BLaER1 (cell line): ENCODE measurements around the gene OSMR.

Experiments
- H3K27ac ChIP-seq: shearing (Covaris generic); formaldehyde crosslinking; 2 replicates; pipeline ENCODE4 v1.8.1; 2022
- H3K27me3 ChIP-seq: shearing (Covaris generic); formaldehyde crosslinking; 2 replicates; pipeline ENCODE4 v1.8.1; 2022
- H3K36me3 ChIP-seq: shearing (Covaris generic); formaldehyde crosslinking; 2 replicates; pipeline ENCODE4 v1.8.1; 2022
- H3K4me1 ChIP-seq: shearing (Covaris generic); formaldehyde crosslinking; 2 replicates; pipeline ENCODE4 v1.8.1; 2022
- H3K4me2 ChIP-seq: shearing (Covaris generic); formaldehyde crosslinking; 2 replicates; pipeline ENCODE4 v1.8.1; 2022
- H3K4me3 ChIP-seq: shearing (Covaris generic); formaldehyde crosslinking; 2 replicates; pipeline ENCODE4 v1.8.1; 2022
- H3K9ac ChIP-seq: shearing (Covaris generic); formaldehyde crosslinking; 2 replicates; pipeline ENCODE4 v1.8.1; 2022
- H3K9me3 ChIP-seq: shearing (Covaris generic); formaldehyde crosslinking; 2 replicates; pipeline ENCODE4 v1.8.1; 2022
- H4K20me1 ChIP-seq: shearing (Covaris generic); formaldehyde crosslinking; 2 replicates; pipeline ENCODE4 v1.8.1; 2022
- Cebpa-rat ChIP-seq: shearing (Covaris generic); IDR thresholded peaks from 2 replicates; pipeline ENCODE4 v1.8.1; 2022

OSMR gene

GRCh38 chr5:38922199-38922598 lies 76.4 kb downstream of the OSMR start:
- Histone ChIP-seq H3K4me2 (no peak overlapping the region), H3K9me3 (peaks cover 4% of the 10 kb centered on the region), H3K9ac (no peak overlapping the region), H3K36me3 (no peaks in the 10 kb centered on the region), H3K4me3 (no peak overlapping the region), H3K4me1 (no peaks in the 10 kb centered on the region), H3K27ac (no peak overlapping the region), H3K27me3 (no peaks in the 10 kb centered on the region), H4K20me1 (no peaks in the 10 kb centered on the region)
- TF ChIP-seq Cebpa-rat: no peak

GRCh38 chr5:38923661-38924451 lies 78.0 kb downstream of the OSMR start:
- no peak for TF ChIP-seq Cebpa-rat
- no peaks in the 10 kb centered on the region for H3K4me1 ChIP-seq
- no peak overlapping the region for H3K27ac ChIP-seq
- H4K20me1 ChIP-seq: no peaks in the 10 kb centered on the region
- H3K9me3 ChIP-seq: peaks cover 9% of the 10 kb centered on the region
- H3K9ac ChIP-seq: no peak overlapping the region
- no peaks in the 10 kb centered on the region for H3K36me3 ChIP-seq
- H3K4me2 ChIP-seq: no peak overlapping the region
- no peak overlapping the region for H3K4me3 ChIP-seq
- no peaks in the 10 kb centered on the region for H3K27me3 ChIP-seq

- no peaks in the 10 kb centered on the region for H4K20me1 ChIP-seq
- H3K4me1 ChIP-seq: no peaks in the 10 kb centered on the region
- TF ChIP-seq Cebpa-rat: no peak
- peaks cover 9% of the 10 kb centered on the region for H3K9me3 ChIP-seq
- no peak overlapping the region for H3K4me2 ChIP-seq
- no peaks in the 10 kb centered on the region for H3K36me3 ChIP-seq
- no peak overlapping the region for H3K4me3 ChIP-seq
- no peak overlapping the region for H3K9ac ChIP-seq
- no peaks in the 10 kb centered on the region for H3K27me3 ChIP-seq
- no peak overlapping the region for H3K27ac ChIP-seq
Observed at GRCh38 chr5:38925154-38925925, 79.5 kb downstream of the OSMR start.

GRCh38 chr5:38926121-38926520 lies 80.3 kb downstream of the OSMR start:
- peaks cover 9% of the 10 kb centered on the region for H3K9me3 ChIP-seq
- no peak for TF ChIP-seq Cebpa-rat
- H3K9ac ChIP-seq: no peak overlapping the region
- H3K27me3 ChIP-seq: no peaks in the 10 kb centered on the region
- H3K36me3 ChIP-seq: no peaks in the 10 kb centered on the region
- H3K4me2 ChIP-seq: no peak overlapping the region
- H3K4me3 ChIP-seq: no peak overlapping the region
- no peaks in the 10 kb centered on the region for H4K20me1 ChIP-seq
- no peak overlapping the region for H3K27ac ChIP-seq
- H3K4me1 ChIP-seq: no peaks in the 10 kb centered on the region

GRCh38 chr5:38927470-38927869 lies 81.7 kb downstream of the OSMR start:
- H3K27me3 ChIP-seq: no peaks in the 10 kb centered on the region
- no peaks in the 10 kb centered on the region for H3K4me1 ChIP-seq
- no peaks in the 10 kb centered on the region for H3K36me3 ChIP-seq
- no peak overlapping the region for H3K9ac ChIP-seq
- peaks cover 9% of the 10 kb centered on the region for H3K9me3 ChIP-seq
- H3K4me2 ChIP-seq: no peak overlapping the region
- H3K27ac ChIP-seq: no peak overlapping the region
- H3K4me3 ChIP-seq: no peak overlapping the region
- no peaks in the 10 kb centered on the region for H4K20me1 ChIP-seq
- TF ChIP-seq Cebpa-rat: no peak

- Histone ChIP-seq H3K27me3 (no peaks in the 10 kb centered on the region), H3K9ac (no peak overlapping the region), H3K36me3 (no peaks in the 10 kb centered on the region), H3K4me3 (no peak overlapping the region), H3K9me3 (peaks cover 9% of the 10 kb centered on the region), H3K4me2 (no peak overlapping the region), H3K27ac (no peak overlapping the region), H4K20me1 (no peaks in the 10 kb centered on the region), H3K4me1 (no peaks in the 10 kb centered on the region)
- no peak for TF ChIP-seq Cebpa-rat
Observed at GRCh38 chr5:38929838-38930237, 84.0 kb downstream of the OSMR start.

- no peak overlapping the region for H3K4me2 ChIP-seq
- no peak overlapping the region for H3K4me3 ChIP-seq
- H3K4me1 ChIP-seq: no peaks in the 10 kb centered on the region
- H3K27ac ChIP-seq: no peak overlapping the region
- no peaks in the 10 kb centered on the region for H4K20me1 ChIP-seq
- peaks cover 4% of the 10 kb centered on the region; the same call in 1 of the 2 replicates for H3K36me3 ChIP-seq
- H3K9me3 ChIP-seq: peaks cover 9% of the 10 kb centered on the region
- no peak for TF ChIP-seq Cebpa-rat
- no peak overlapping the region for H3K9ac ChIP-seq
- no peaks in the 10 kb centered on the region for H3K27me3 ChIP-seq
Observed at GRCh38 chr5:38931731-38932130, 85.9 kb downstream of the OSMR start.

GRCh38 chr5:38932854-38933408 lies 87.1 kb downstream of the OSMR start:
- Histone ChIP-seq H3K27ac (no peak overlapping the region), H3K36me3 (peaks cover 11% of the 10 kb centered on the region; the same call in 1 of the 2 replicates), H3K4me2 (no peak overlapping the region), H4K20me1 (no peaks in the 10 kb centered on the region), H3K9ac (no peak overlapping the region), H3K4me3 (no peak overlapping the region), H3K27me3 (no peaks in the 10 kb centered on the region), H3K9me3 (no peaks in the 10 kb centered on the region), H3K4me1 (no peaks in the 10 kb centered on the region)
- TF ChIP-seq Cebpa-rat: no peak

GRCh38 chr5:38935437-38935836 lies 89.6 kb downstream of the OSMR start:
- H3K4me3 ChIP-seq: no peak overlapping the region
- H3K9ac ChIP-seq: no peak overlapping the region
- H3K9me3 ChIP-seq: no peaks in the 10 kb centered on the region
- peaks cover 15% of the 10 kb centered on the region; the same call in 1 of the 2 replicates for H3K36me3 ChIP-seq
- no peak overlapping the region for H3K27ac ChIP-seq
- H3K4me1 ChIP-seq: peaks cover 2% of the 10 kb centered on the region; the same call in 1 of the 2 replicates
- no peak overlapping the region for H3K4me2 ChIP-seq
- H4K20me1 ChIP-seq: no peaks in the 10 kb centered on the region
- TF ChIP-seq Cebpa-rat: no peak
- no peaks in the 10 kb centered on the region for H3K27me3 ChIP-seq

- H3K36me3 ChIP-seq: peaks cover 15% of the 10 kb centered on the region; the same call in 1 of the 2 replicates
- H3K9me3 ChIP-seq: no peaks in the 10 kb centered on the region
- no peaks in the 10 kb centered on the region for H4K20me1 ChIP-seq
- no peak overlapping the region for H3K4me2 ChIP-seq
- peaks cover 4% of the 10 kb centered on the region; the same call in 1 of the 2 replicates for H3K4me1 ChIP-seq
- H3K9ac ChIP-seq: no peak overlapping the region
- H3K27ac ChIP-seq: no peak overlapping the region
- no peaks in the 10 kb centered on the region for H3K27me3 ChIP-seq
- TF ChIP-seq Cebpa-rat: no peak
- no peak overlapping the region for H3K4me3 ChIP-seq
Observed at GRCh38 chr5:38936269-38936668, 90.5 kb downstream of the OSMR start.
